Panc1 (cell line): ENCODE results near the gene CNOT1. TPM values are rescaled to one million over a fixed set of nuclear protein-coding genes. Genes with fewer than 3 reads are reported as not detected.

ENCODE experiments used
- ATAC-seq: fragments of 200-7000 bp; cut with Tn5 transposase; 2 replicates; pipeline ENCODE4 v1.9.1; 2020; ENCODE audit warnings: mild to moderate bottlenecking, moderate library complexity
- BruUV-seq: library from RNA; stranded (reverse); fragments of 400-500 nt; replicated peaks from 2 replicates; lab custom pipeline; 2021; lab: Mats Ljungman, UMichigan
- CTCF ChIA-PET: fragments of 300-600 bp; sonication (Branson Sonifier 250); formaldehyde crosslinking; loops from one replicate; lab custom pipeline; 2022; ENCODE audit warnings: antibody characterized with exemption; lab: Charles Lee
- POLR2A ChIA-PET: fragments of 300-600 bp; sonication (Branson Sonifier 250); formaldehyde crosslinking; loops from one replicate; lab custom pipeline; 2022; ENCODE audit warnings: antibody characterized with exemption; lab: Charles Lee
- DNase-seq: peaks from one replicate; pipeline ENCODE4 v3.0.0-alpha.2; 2010; ENCODE audit warnings: low read depth, low spot score
- H3K27ac ChIP-seq: 2 replicates; pipeline ENCODE4 v1.5.1; 2011; ENCODE audit warnings: mild to moderate bottlenecking, low read length, inconsistent platforms
- H3K27me3 ChIP-seq: fragments of 200-500 bp; sonication (Bioruptor generic); 2 replicates; pipeline ENCODE4 v1.6.0; 2014; ENCODE audit warnings: low read length, inconsistent platforms; ENCODE audit not compliant: control insufficient read depth, insufficient read depth
- H3K36me3 ChIP-seq: fragments of 200-500 bp; sonication (Bioruptor generic); 2 replicates; pipeline ENCODE4 v1.5.1; 2014; ENCODE audit warnings: inconsistent platforms, mild to moderate bottlenecking, low read length, moderate library complexity; ENCODE audit not compliant: control insufficient read depth, insufficient read depth
- H3K4me1 ChIP-seq: 2 replicates; pipeline ENCODE4 v1.5.1; 2011; ENCODE audit warnings: inconsistent platforms, mild to moderate bottlenecking, low read length, moderate library complexity; ENCODE audit not compliant: control insufficient read depth, insufficient read depth
- H3K4me3 ChIP-seq, 2 experiments: 2 replicates each; pipeline ENCODE4 v1.5.1; 2011 to 2012; ENCODE audit warnings: low read depth in 2 of 2, low read length in 2 of 2, mild to moderate bottlenecking in 2 of 2, inconsistent platforms in 1 of 2, moderate library complexity in 1 of 2
- H3K9me3 ChIP-seq: fragments of 200-500 bp; sonication (Bioruptor generic); 2 replicates; pipeline ENCODE4 v1.5.1; 2014; ENCODE audit warnings: low read depth, mild to moderate bottlenecking, inconsistent platforms, low read length, moderate library complexity; ENCODE audit not compliant: control insufficient read depth, insufficient read depth
- CTCF ChIP-seq: fragments of 450-650 bp; IDR thresholded peaks from 2 replicates; pipeline ENCODE4 v1.5.1; 2017; ENCODE audit warnings: mild to moderate bottlenecking
- REST ChIP-seq, 2 experiments: IDR thresholded peaks; 2 replicates each; pipeline ENCODE4 v1.6.1; 2011 to 2012; ENCODE audit warnings: low read depth in 2 of 2, control low read depth in 1 of 2, low read length in 1 of 2, mild to moderate bottlenecking in 1 of 2, moderate library complexity in 1 of 2; ENCODE audit not compliant: insufficient read depth in 1 of 2
- SIN3A ChIP-seq: IDR thresholded peaks from 2 replicates; pipeline ENCODE4 v1.6.1; 2012; ENCODE audit warnings: low read depth, mild to moderate bottlenecking, low read length, moderate library complexity, borderline replicate concordance; ENCODE audit not compliant: insufficient read depth
- TCF7L2 ChIP-seq: IDR thresholded peaks from 2 replicates; pipeline ENCODE4 v1.6.1; 2011; ENCODE audit warnings: mild to moderate bottlenecking, low read depth, low read length, inconsistent platforms
- in situ Hi-C: cut with HindIII; loops from 2 replicates; pipeline ENCODE4 v1.10.0; 2016; ENCODE audit warnings: low sequenced_read_pairs, low pct_unique_long_range_greater_than_20kb
- intact Hi-C: fragments of 100-400 bp; cut with micrococcal nuclease; formaldehyde crosslinking; loops from one replicate; pipeline ENCODE4 v1.10.0; 2022; ENCODE audit not compliant: unreplicated experiment
- total RNA-seq: library from RNA; stranded (reverse); gene quantifications from one replicate; pipeline ENCODE4 v1.2.1, GENCODE V29; 2021; ENCODE audit not compliant: unreplicated experiment

Gene CNOT1
- total RNA-seq, 1 experiment from 2014 or later, result 170 TPM

- Histone ChIP-seq H3K4me3 (no peak overlapping the region), H3K27me3 (no peaks in the 10 kb centered on the region), H3K36me3 (peaks cover 52% of the 10 kb centered on the region), H3K27ac (no peak overlapping the region), H3K9me3 (no peaks in the 10 kb centered on the region), H3K4me1 (no peaks in the 10 kb centered on the region)
- no peak for ATAC-seq
- no peak for TF ChIP-seq REST (IDR thresholded peaks at IDR 0.05; ENCODE audit: insufficient read depth in 1 of 2, low read depth in 2 of 2, low read length in 1 of 2)
- no peak for DNase-seq
- no TSS peak for BruUV-seq
- in situ Hi-C loops (no loop called here), intact Hi-C loops (no loop called here)
- POLR2A ChIA-PET, result no interaction called here
- CTCF ChIA-PET, result no interaction called here
These were observed 47.5 kb downstream of the CNOT1 start for GRCh38 chr16:58582133-58582532.

- Histone ChIP-seq H3K36me3 (peaks cover 56% of the 10 kb centered on the region), H3K9me3 (no peaks in the 10 kb centered on the region), H3K27ac (no peak overlapping the region), H3K4me3 (no peak overlapping the region), H3K4me1 (no peaks in the 10 kb centered on the region), H3K27me3 (no peaks in the 10 kb centered on the region)
- no peak for ATAC-seq
- no TSS peak for BruUV-seq
- ChIA-PET POLR2A (no interaction called here), CTCF (no interaction called here)
- intact Hi-C loops (no loop called here), in situ Hi-C loops (no loop called here)
- TF ChIP-seq TCF7L2 (no peak), CTCF (no peak), SIN3A (no peak)
- DNase-seq, result no peak
These were observed 50.0 kb downstream of the CNOT1 start for GRCh38 chr16:58579587-58579986.

- Histone ChIP-seq H3K27me3 (no peaks in the 10 kb centered on the region), H3K27ac (no peak overlapping the region), H3K4me3 (no peak overlapping the region), H3K4me1 (no peaks in the 10 kb centered on the region), H3K9me3 (no peaks in the 10 kb centered on the region), H3K36me3 (peaks cover 56% of the 10 kb centered on the region)
- CTCF ChIA-PET, result no interaction called here
- no peak for TF ChIP-seq TCF7L2
- no peak for TF ChIP-seq SIN3A
- no peak for TF ChIP-seq CTCF
- no peak for TF ChIP-seq REST (IDR thresholded peaks at IDR 0.05; ENCODE audit: insufficient read depth in 1 of 2, low read depth in 2 of 2, low read length in 1 of 2)
- in situ Hi-C loops, result no loop called here
- BruUV-seq, result no TSS peak
- DNase-seq, result no peak
- no peak for ATAC-seq
- POLR2A ChIA-PET, result no interaction called here
- intact Hi-C loops, result no loop called here
These were observed 51.0 kb downstream of the CNOT1 start for GRCh38 chr16:58578642-58579041.
